Adrenal gland (tissue), 5 donors: ENCODE results near the gene MIA3.

Experiments used
- CTCF ChIP-seq, 6 experiments: fragments of 450-650 bp in 4 of 6; fragments of 200-600 bp in 2 of 6; sonication (generic) in 1 of 6; IDR thresholded peaks; 1 replicate in 5 of 6; 2 replicates in 1 of 6; pipeline versions ENCODE4 v1.5.1 to v1.8.0; 2016 to 2021; ENCODE audit warnings: antibody characterized with exemption in 6 of 6, mild to moderate bottlenecking in 2 of 6, moderate library complexity in 1 of 6
- POLR2A ChIP-seq, 2 donors: fragments of 450-650 bp; IDR thresholded peaks; one replicate each; pipeline ENCODE4 v1.6.1; 2017; ENCODE audit warnings: antibody characterized with exemption in 2 of 2, mild to moderate bottlenecking in 2 of 2, moderate library complexity in 1 of 2
- donor health status: DM: no; HTN: no; CAD: no.

- TF ChIP-seq CTCF (IDR thresholded peaks at IDR 0.05) (peak in 2 of 6 experiments; percentile 13 to 15), POLR2A (IDR thresholded peaks at IDR 0.05) (no peak)
Observed at GRCh38 chr1:222706815-222707214, 88.9 kb downstream of the MIA3 start.
